Measurements from ENCODE around the gene HSP90AB1.

GRCh38 chr6:44286285-44286565 is 39.3 kb downstream of the HSP90AB1 start:
- TF ChIP-seq CTCF (IDR thresholded peaks at IDR 0.05; ENCODE audit: low read depth, low read length, poor library complexity, severe bottlenecking) (no peak), EZH2phosphoT487 (IDR thresholded peaks at IDR 0.05; ENCODE audit: borderline replicate concordance, low read length) (no peak)
